T-cell (primary cell): ENCODE measurements around the gene TJAP1. TPM values are rescaled to one million over a fixed set of nuclear protein-coding genes. Genes with fewer than 3 reads are reported as not detected.

Source experiments
- ATAC-seq, 4 experiments: fragments of 200-7000 bp in 3 of 4; fragments of 150-1000 bp in 1 of 4; cut with Tn5 transposase; replicated peaks in 1 of 4; 1 replicate in 3 of 4; 2 replicates in 1 of 4; pipeline ENCODE4 v1.10.0; 2021; ENCODE audit warnings: moderate library complexity in 3 of 4, mild to moderate bottlenecking in 2 of 4, moderate number of reproducible peaks in 1 of 4
- CTCF ChIA-PET, 2 donors: fragments of 300-600 bp; sonication (Branson Sonifier 250); formaldehyde crosslinking; loops; one replicate each; lab custom pipeline; 2022; ENCODE audit warnings: antibody characterized with exemption in 2 of 2; lab: Charles Lee
- POLR2A ChIA-PET, 2 donors: fragments of 300-600 bp; sonication (Branson Sonifier 250); formaldehyde crosslinking; loops; one replicate each; lab custom pipeline; 2022; ENCODE audit warnings: antibody characterized with exemption in 2 of 2; lab: Charles Lee
- DNase-seq, 35 experiments: peaks; one replicate each; pipeline versions ENCODE4 v3.0.0 to v3.0.0-alpha.2; 2013 to 2023
- H3K27ac ChIP-seq: one replicate; pipeline ENCODE4 v1.5.1; 2013; ENCODE audit warnings: low read length
- H3K27me3 ChIP-seq, 2 experiments: replicated peaks in 1 of 2; 1 replicate in 1 of 2; 2 replicates in 1 of 2; pipeline versions ENCODE4 v1.6.1 to v1.7.0; 2013; ENCODE audit warnings: low read length in 1 of 2, mixed read lengths in 1 of 2; ENCODE audit not compliant: control insufficient read depth in 2 of 2, insufficient read depth in 2 of 2; ENCODE audit errors: extremely low read depth in 1 of 2
- H3K36me3 ChIP-seq, 2 donors: 1 replicate in 1 of 2; 2 replicates in 1 of 2; pipeline versions ENCODE4 v1.6.1 to v1.7.0; 2013; ENCODE audit warnings: low read length in 1 of 2; ENCODE audit not compliant: control insufficient read depth in 2 of 2, insufficient read depth in 1 of 2; ENCODE audit errors: extremely low read depth in 1 of 2
- H3K4me1 ChIP-seq, 2 experiments: 1 replicate in 1 of 2; 2 replicates in 1 of 2; pipeline versions ENCODE4 v1.6.1 to v1.7.0; 2013; ENCODE audit warnings: low read length in 2 of 2, mixed read lengths in 1 of 2; ENCODE audit not compliant: insufficient read depth in 2 of 2, control insufficient read depth in 1 of 2; ENCODE audit errors: extremely low read depth in 1 of 2
- H3K4me3 ChIP-seq, 2 donors: 1 replicate in 1 of 2; 2 replicates in 1 of 2; pipeline versions ENCODE4 v1.5.1 to v1.7.0; 2013; ENCODE audit warnings: mild to moderate bottlenecking in 2 of 2, low read length in 1 of 2, moderate library complexity in 1 of 2; ENCODE audit not compliant: control insufficient read depth in 1 of 2; ENCODE audit errors: extremely low read depth in 1 of 2
- H3K9me3 ChIP-seq: 2 replicates; pipeline ENCODE4 v1.7.0; 2013
- H3K27ac Mint-ChIP-seq, 2 donors: one replicate each; pipeline ENCODE4 v1.8.0; 2020 to 2021; ENCODE audit warnings: mild to moderate bottlenecking in 2 of 2, mixed read lengths in 2 of 2
- H3K27me3 Mint-ChIP-seq, 2 donors: one replicate each; pipeline ENCODE4 v1.8.0; 2021 to 2022; ENCODE audit warnings: mixed read lengths in 2 of 2
- H3K36me3 Mint-ChIP-seq: one replicate; pipeline ENCODE4 v1.8.0; 2021; ENCODE audit warnings: mixed read lengths
- H3K4me1 Mint-ChIP-seq, 3 donors: one replicate each; pipeline ENCODE4 v1.8.0; 2020 to 2022; ENCODE audit warnings: mixed read lengths in 3 of 3, mild to moderate bottlenecking in 1 of 3
- H3K4me3 Mint-ChIP-seq, 3 donors: one replicate each; pipeline ENCODE4 v1.8.0; 2020 to 2022; ENCODE audit warnings: mild to moderate bottlenecking in 3 of 3, mixed read lengths in 3 of 3, moderate library complexity in 3 of 3
- H3K9me3 Mint-ChIP-seq, 3 donors: one replicate each; pipeline ENCODE4 v1.8.0; 2020 to 2022; ENCODE audit warnings: mixed read lengths in 3 of 3
- WGBS: methylation state at CpG from one replicate; pipeline ENCODE4 v1.1.5; 2013; ENCODE audit warnings: missing lambda C conversion rate; ENCODE audit not compliant: insufficient coverage; 5-methylcytosine and 5-hydroxymethylcytosine counted together
- total RNA-seq, 35 experiments: library from RNA in 6 of 35; stranded (reverse) in 6 of 35; fragments of 120-200 nt in 1 of 35; gene quantifications; one replicate each; pipeline versions ENCODE4 v1.2.1 to v1.2.4 and lab custom pipeline; 2013 to 2026

TJAP1 gene
- total RNA-seq, 5 donors from 2014 or later (not counting 1 experiment from before 2014, with no cell fraction given): 30.8 to 51.9 (median 50.6) TPM

DNA sequence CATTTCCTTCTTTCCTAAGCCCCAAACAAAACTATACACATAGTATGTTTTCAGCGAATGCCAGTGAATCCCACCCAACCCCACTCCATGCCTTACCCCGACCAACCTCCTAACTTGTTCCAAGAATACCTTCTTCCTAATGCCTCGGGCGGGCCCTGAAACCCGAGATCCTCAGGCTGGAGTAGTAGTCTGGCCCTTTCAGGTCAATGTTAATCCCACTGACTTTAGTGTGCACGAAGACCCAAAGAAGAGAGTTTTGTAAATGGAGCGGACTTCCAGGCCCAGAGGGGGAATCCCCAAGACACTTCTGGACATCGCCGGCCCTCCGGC is 39.0 kb downstream of the TJAP1 start:
- ChIA-PET CTCF (interaction anchor here in 1 of 2 donors (0.5 to 2.5 kb wide), 2 partner anchors 10 to 13 kb away, joined by 4 to 10 read pairs; no protein-coding TSS in a partner anchor), POLR2A (interaction anchor here (0.6 to 1.3 kb wide), 4 partner anchors 15 to 663 kb away, joined by 3 to 4 read pairs (median 3); partner anchors contain the start of genes ABCC10 (in 1 of the 2) and DLK2 (in 1 of the 2))
- Histone ChIP-seq H3K36me3 (peaks cover 12 to 66% of the 10 kb centered on the region in 2 donors), H3K27me3 (no peaks in the 10 kb centered on the region), H3K4me3 (peak overlapping the region; percentile 78 to 86), H3K9me3 (no peaks in the 10 kb centered on the region), H3K27ac (peak overlapping the region; percentile 57), H3K4me1 (peaks cover 31 to 50% of the 10 kb centered on the region in 2 experiments)
- DNase-seq (no peak), ATAC-seq (peak; percentile 1 to 18 (median 2))
- Mint-ChIP-seq H3K27me3 (no peaks in the 10 kb centered on the region), H3K36me3 (peaks cover 41% of the 10 kb centered on the region), H3K4me3 (no peak overlapping the region), H3K4me1 (peaks cover 37 to 39% (median 38%) of the 10 kb centered on the region in 3 donors), H3K9me3 (no peaks in the 10 kb centered on the region), H3K27ac (no peak overlapping the region)
- WGBS: 0% methylated on average over 5 of the region's 10 CpGs

DNA sequence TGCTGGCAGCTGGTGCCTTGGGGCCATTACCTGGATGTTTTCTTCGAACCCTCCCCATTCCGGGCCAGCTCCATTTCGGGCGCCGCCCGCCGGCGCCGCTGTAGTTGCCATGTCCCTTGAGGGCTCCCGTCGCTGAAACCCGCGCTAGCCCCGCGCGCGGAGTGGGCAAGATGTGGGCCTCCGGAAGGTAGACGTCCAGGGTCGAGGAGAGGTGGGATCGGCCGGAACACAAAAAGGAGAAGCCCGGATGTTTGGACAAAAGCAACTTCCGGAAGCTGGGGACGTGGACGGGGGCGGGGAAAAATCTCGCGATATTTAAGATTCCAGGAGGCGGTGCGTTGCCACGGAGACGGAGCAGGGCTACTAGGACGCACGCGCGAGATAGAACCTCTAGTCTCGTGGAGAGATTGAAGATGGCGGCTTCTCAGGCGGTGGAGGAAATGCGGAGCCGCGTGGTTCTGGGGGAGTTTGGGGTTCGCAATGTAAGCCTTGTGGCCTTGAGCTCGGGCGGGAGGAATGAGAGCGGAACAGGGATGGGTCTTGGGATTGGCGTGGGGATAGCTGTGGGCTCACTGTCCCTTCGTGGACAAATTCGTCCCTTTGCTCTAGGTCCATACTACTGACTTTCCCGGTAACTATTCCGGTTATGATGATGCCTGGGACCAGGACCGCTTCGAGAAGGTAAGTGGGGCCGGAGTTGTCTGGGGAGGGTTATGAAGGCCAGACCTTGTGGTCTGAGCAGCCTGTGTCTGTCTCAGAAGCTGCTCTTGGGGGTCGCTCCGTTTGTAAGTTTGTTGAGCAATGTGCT is 39.5 kb downstream of the TJAP1 start, which contains the start of the genes POLR1C and YIPF3:
Gene POLR1C (plus strand): TSS at position 393 of the 808 bp plus-strand sequence. CDS start 21 bp downstream, at position 414.
Gene YIPF3 (minus strand): TSS at position 230 of the 808 bp plus-strand sequence. CDS start 119 bp downstream, at position 111.
- peaks cover 36% of the 10 kb centered on the region for H3K36me3 Mint-ChIP-seq
- POLR2A ChIA-PET: interaction anchor here (0.5 to 1.3 kb wide), 6 partner anchors 15 to 662 kb away, joined by 3 to 4 read pairs (median 3); partner anchors contain the start of genes ABCC10 (in 1 of the 2) and DLK2 (in 1 of the 2)
- DNase-seq (peak; percentile 89 to 98 (median 95)), ATAC-seq (peak; percentile 94 to 97 (median 96))
- no peak within 1 kb of the TSS for H3K4me3 Mint-ChIP-seq
- H3K9me3 Mint-ChIP-seq: no peaks in the 10 kb centered on the region
- Histone ChIP-seq H3K27ac (peak within 1 kb of the TSS; percentile 61), H3K4me1 (peaks cover 31 to 50% of the 10 kb centered on the region in 2 experiments), H3K36me3 (peaks cover 11 to 66% of the 10 kb centered on the region in 2 donors), H3K9me3 (no peaks in the 10 kb centered on the region), H3K4me3 (peak within 1 kb of the TSS; percentile 78 to 86), H3K27me3 (no peaks in the 10 kb centered on the region)
- CTCF ChIA-PET: interaction anchor here in 1 of 2 donors (0.5 to 2.5 kb wide), 3 partner anchors 10 to 40 kb away, joined by 3 to 10 read pairs (median 4); partner anchors contain the start of gene TJAP1
- under 1% methylated on average over 55 of the region's 57 CpGs for WGBS
- H3K4me1 Mint-ChIP-seq: peaks cover 33% of the 10 kb centered on the region in 3 donors
- no peaks in the 10 kb centered on the region for H3K27me3 Mint-ChIP-seq
- no peak within 1 kb of the TSS for H3K27ac Mint-ChIP-seq

DNA sequence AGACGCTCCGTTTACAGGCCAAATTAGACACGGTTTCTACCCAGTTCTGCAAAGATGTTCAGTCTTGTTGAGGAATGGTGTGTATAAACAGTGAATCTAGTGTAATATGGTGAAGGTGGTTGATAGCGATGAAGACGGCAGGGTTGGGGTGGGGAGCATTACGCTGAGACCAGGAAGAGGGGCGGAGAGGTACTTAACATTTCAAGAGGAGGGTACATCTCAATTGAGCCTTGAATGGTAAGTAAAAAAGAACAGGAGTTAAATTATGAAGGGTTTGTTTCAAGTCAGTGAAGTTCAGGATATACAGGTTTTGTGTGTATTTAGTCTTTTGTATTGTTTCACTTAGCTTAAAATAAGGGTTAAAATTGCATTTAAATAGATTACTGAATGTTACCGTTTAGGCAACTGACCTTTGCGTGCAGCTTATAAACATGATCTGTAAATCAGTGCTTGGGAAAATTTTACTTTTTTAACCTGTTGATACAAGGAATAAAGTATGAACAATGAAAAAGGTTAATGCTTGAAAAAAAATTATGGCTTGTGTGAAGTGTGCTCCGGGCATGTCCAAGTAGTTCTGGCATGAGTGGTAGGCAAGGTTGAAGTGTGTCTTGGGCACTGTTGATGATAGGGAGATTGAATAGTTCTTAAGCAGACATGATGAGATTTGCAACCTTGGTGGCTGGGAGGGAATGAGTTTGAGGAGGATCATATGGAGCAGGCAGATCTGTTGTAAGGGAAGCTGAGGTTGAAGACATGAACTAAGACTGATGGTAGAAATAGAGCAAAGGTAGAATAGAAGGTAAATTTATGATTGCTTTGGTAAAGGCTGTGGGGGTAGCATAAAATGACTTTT is 40.4 kb downstream of the TJAP1 start:
- WGBS: 5% methylated on average over 9 of the region's 10 CpGs
- peaks cover 31 to 50% of the 10 kb centered on the region in 2 experiments for H3K4me1 ChIP-seq
- peaks cover 8 to 66% of the 10 kb centered on the region in 2 donors for H3K36me3 ChIP-seq
- H3K9me3 Mint-ChIP-seq: no peaks in the 10 kb centered on the region
- peaks cover 33% of the 10 kb centered on the region for H3K36me3 Mint-ChIP-seq
- no peaks in the 10 kb centered on the region for H3K9me3 ChIP-seq
- no peak overlapping the region for H3K27ac Mint-ChIP-seq
- no peak overlapping the region for H3K4me3 Mint-ChIP-seq
- H3K4me1 Mint-ChIP-seq: peaks cover 31 to 33% (median 32%) of the 10 kb centered on the region in 3 donors
- H3K27me3 ChIP-seq: no peaks in the 10 kb centered on the region
- H3K4me3 ChIP-seq: peak overlapping the region; percentile 78 to 86
- POLR2A ChIA-PET: interaction anchor here (0.5 to 0.7 kb wide), 2 partner anchors 134 to 293 kb away, joined by 3 read pairs; no protein-coding TSS in a partner anchor
- no peaks in the 10 kb centered on the region for H3K27me3 Mint-ChIP-seq
- no peak for DNase-seq
- ATAC-seq: peak in 1 of 4 experiments; percentile 21
- peak overlapping the region; percentile 61 for H3K27ac ChIP-seq
- CTCF ChIA-PET: interaction anchor here in 1 of 2 donors (2.5 kb wide), 1 partner anchor 11 kb away, joined by 10 read pairs; no protein-coding TSS in a partner anchor

DNA sequence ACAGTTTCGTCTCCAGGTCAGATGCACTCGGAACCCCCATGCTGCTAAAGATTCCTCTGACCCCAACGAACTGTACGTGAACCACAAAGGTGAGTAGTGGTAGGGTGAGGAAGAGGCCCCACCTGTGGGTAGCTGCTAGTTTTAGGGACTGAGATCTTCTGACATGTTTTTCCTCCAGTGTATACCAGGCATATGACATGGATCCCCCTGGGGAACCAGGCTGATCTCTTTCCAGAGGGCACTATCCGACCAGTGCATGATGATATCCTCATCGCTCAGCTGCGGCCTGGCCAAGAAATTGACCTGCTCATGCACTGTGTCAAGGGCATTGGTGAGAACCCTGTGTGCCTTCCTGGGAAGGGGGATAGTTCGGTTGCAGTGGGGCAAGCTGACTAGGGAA is 42.7 kb downstream of the TJAP1 start:
- 88% methylated on average over 5 of the region's 8 CpGs for WGBS
- Histone ChIP-seq H3K27ac (no peak overlapping the region), H3K36me3 (peaks cover 10 to 66% of the 10 kb centered on the region in 2 donors), H3K4me1 (peaks cover 25 to 33% of the 10 kb centered on the region in 2 experiments), H3K4me3 (no peak overlapping the region), H3K27me3 (no peaks in the 10 kb centered on the region), H3K9me3 (no peaks in the 10 kb centered on the region)
- CTCF ChIA-PET: interaction anchor here in 1 of 2 donors (1.0 kb wide), 1 partner anchor 11 kb away, joined by 3 read pairs; no protein-coding TSS in a partner anchor
- Mint-ChIP-seq H3K27me3 (no peaks in the 10 kb centered on the region), H3K9me3 (no peaks in the 10 kb centered on the region), H3K4me1 (peaks cover 13 to 16% (median 14%) of the 10 kb centered on the region in 3 donors), H3K36me3 (peaks cover 33% of the 10 kb centered on the region), H3K4me3 (no peak overlapping the region), H3K27ac (no peak overlapping the region)
- ATAC-seq (no peak), DNase-seq (no peak)
- POLR2A ChIA-PET: no interaction called here

DNA sequence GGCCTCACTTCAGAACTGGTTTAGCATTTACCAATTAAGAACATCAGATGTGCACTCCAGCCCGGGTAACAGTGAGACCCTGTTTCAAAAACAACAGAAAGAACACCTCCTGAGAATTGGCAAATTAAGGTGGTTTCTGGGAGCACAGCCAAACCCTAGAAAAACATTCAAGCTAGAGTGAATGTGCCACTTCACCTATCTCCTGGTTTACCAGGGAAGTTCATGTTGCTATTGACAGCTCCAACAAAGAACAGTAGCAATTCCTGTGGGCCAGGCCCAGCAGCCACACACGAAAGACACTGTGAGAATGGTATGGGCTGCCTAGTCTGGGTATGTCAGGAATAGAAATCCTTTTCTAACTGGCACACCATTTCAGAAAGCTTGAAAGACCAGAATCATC is 44.5 kb downstream of the TJAP1 start:
- Mint-ChIP-seq H3K27ac (no peak overlapping the region), H3K36me3 (peaks cover 40% of the 10 kb centered on the region), H3K27me3 (no peaks in the 10 kb centered on the region), H3K4me1 (peaks cover 0 to 2% (median 0%) of the 10 kb centered on the region in 3 donors), H3K9me3 (no peaks in the 10 kb centered on the region), H3K4me3 (no peak overlapping the region)
- Histone ChIP-seq H3K9me3 (no peaks in the 10 kb centered on the region), H3K4me1 (peaks cover 13 to 18% of the 10 kb centered on the region in 2 experiments), H3K27me3 (no peaks in the 10 kb centered on the region), H3K4me3 (no peak overlapping the region), H3K27ac (no peak overlapping the region), H3K36me3 (peaks cover 19 to 75% of the 10 kb centered on the region in 2 donors)
- ATAC-seq (no peak), DNase-seq (no peak)
- no CpG with 5 or more reads among the region's 2 CpGs for WGBS
- ChIA-PET CTCF (interaction anchor here in 1 of 2 donors (0.6 kb wide), 1 partner anchor 907 kb away, joined by 3 read pairs; no protein-coding TSS in a partner anchor), POLR2A (no interaction called here)
